Measurements from ENCODE around the gene NLRC5. TPM values are rescaled to one million over a fixed set of nuclear protein-coding genes. Genes with fewer than 3 reads are reported as not detected.

Gene NLRC5
- total RNA-seq, 1 donor: 246 TPM

DNA sequence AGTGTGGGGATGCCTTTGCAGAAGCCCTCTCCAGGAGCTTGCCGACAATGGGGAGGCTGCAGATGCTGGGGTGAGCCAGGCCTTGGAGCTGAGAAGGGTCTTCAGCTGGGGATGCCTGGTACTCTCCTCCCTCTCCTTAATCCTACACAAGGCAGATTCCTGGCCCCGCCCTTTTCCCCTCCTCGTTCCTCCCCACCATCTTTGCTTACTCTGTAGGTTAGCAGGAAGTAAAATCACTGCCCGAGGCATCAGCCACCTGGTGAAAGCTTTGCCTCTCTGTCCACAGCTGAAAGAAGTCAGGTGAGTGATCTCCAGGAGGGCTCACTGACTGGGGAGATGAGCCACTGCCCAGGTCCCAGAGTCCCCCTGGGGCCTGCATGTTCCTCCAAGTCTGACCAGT lies 38.7 kb downstream of the NLRC5 start:
- Histone ChIP-seq H3K4me3 (ENCODE audit: low read length) (no peak overlapping the region), H3K9me3 (ENCODE audit: low read depth, low read length) (no peaks in the 10 kb centered on the region), H3K4me1 (ENCODE audit: insufficient read depth, low read length) (peaks cover 83% of the 10 kb centered on the region), H3K27me3 (ENCODE audit: insufficient read depth, low read length) (no peaks in the 10 kb centered on the region)

DNA sequence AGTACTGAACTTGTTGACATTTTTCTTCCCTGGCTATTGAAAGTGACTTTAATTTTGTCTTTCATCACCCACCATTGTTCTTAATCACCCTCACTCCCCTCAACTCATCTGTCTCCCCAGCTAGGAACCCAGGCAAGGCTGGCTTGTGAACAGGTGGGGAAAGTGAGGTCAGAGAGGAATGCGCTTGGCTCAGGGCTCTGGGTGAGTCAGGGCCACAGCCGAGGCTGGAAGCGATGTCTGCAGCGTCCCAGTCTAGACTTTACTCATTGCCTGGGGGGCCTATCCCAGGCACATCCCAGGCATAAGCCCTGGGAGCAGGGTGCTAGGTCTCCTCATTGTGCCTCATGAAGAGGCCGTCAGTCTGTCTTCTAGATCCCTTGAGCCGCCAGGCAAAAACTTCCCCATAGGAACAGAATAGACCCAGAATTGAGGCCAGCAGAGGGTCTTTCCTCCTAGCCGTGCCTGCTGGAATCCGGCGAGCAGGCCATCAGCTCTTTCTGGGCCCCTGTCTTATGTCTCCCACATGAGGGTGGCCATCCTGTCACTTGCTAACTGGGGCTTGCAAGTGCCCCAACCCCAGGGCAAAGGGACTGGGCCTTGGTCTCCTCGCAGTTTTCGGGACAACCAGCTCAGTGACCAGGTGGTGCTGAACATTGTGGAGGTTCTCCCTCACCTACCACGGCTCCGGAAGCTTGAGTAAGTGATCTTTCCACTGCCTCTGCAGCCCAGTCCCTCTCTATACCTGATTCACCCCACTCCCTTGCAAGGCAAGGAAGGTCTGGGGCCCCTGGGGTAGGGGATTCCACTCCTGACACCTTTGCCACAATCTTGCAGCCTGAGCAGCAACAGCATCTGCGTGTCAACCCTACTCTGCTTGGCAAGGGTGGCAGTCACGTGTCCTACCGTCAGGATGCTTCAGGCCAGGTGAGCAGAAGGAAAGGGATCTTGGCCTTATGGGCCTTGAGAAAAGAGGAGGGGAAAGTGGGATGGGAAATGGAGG lies 40.1 kb downstream of the NLRC5 start:
- H3K4me1 ChIP-seq (ENCODE audit: insufficient read depth, low read length): peaks cover 80% of the 10 kb centered on the region
- no peaks in the 10 kb centered on the region for H3K27me3 ChIP-seq (ENCODE audit: insufficient read depth, low read length)
- H3K4me3 ChIP-seq (ENCODE audit: low read length): no peak overlapping the region

DNA sequence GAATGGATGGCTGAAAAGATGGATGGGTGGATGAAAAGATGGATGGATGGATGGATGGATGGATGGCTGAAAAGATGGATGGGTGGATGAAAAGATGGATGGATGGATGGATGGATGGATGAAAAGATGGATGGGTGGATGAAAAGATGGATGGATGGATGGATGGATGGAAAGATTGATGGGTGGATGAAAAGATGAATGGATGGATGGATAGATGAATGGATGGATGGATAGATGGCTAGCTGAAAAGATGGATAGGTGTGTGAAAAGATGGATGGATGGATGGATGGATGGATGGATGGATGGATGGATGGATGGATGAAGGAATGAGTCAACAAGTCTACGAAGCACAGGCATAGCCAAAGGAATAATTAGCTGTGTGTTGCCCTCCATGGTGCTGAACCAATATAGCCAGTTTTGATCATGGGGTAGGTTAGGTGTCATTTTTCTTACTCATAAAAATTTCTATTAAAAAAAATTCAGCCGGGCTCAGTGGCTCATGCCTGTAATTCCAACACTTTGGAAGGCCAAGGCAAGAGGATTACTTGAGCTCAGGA lies 41.1 kb downstream of the NLRC5 start:
- Histone ChIP-seq H3K27me3 (ENCODE audit: insufficient read depth, low read length) (no peaks in the 10 kb centered on the region), H3K4me1 (ENCODE audit: insufficient read depth, low read length) (peaks cover 80% of the 10 kb centered on the region), H3K4me3 (ENCODE audit: low read length) (no peak overlapping the region), H3K9me3 (ENCODE audit: low read depth, low read length) (no peaks in the 10 kb centered on the region)

More for the DNA sequence above, 40.1 kb downstream of the NLRC5 start:
- H3K9me3 ChIP-seq (ENCODE audit: low read depth, low read length): no peaks in the 10 kb centered on the region

DNA sequence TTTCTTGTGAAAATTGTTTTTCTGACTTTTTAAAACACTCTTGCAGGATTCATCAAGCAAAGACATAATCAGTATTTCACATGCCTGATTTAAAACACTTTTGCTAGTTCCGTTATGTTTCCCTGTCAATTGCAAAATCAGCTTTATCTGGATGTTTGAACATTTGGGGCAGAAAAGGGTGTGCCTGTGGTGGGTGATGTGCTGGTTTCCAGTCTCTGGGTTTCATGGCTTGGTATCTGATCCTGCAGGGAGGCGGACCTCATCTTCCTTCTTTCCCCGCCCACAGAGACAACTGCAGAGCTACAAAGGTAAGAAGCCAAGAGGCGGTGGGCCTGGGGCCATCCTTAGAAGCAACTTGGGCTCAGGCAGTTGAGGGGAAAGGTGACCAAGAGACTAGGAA lies 41.8 kb downstream of the NLRC5 start:
- Histone ChIP-seq H3K4me3 (ENCODE audit: low read length) (no peak overlapping the region), H3K27me3 (ENCODE audit: insufficient read depth, low read length) (no peaks in the 10 kb centered on the region), H3K9me3 (ENCODE audit: low read depth, low read length) (no peaks in the 10 kb centered on the region), H3K4me1 (ENCODE audit: insufficient read depth, low read length) (peaks cover 80% of the 10 kb centered on the region)

GRCh38 chr16:57032346-57032745 lies 43.0 kb downstream of the NLRC5 start:
- Histone ChIP-seq H3K27me3 (ENCODE audit: insufficient read depth, low read length) (no peaks in the 10 kb centered on the region), H3K9me3 (ENCODE audit: low read depth, low read length) (no peaks in the 10 kb centered on the region), H3K4me1 (ENCODE audit: insufficient read depth, low read length) (peaks cover 80% of the 10 kb centered on the region), H3K4me3 (ENCODE audit: low read length) (no peak overlapping the region)

- Histone ChIP-seq H3K4me1 (ENCODE audit: insufficient read depth, low read length) (peaks cover 80% of the 10 kb centered on the region), H3K9me3 (ENCODE audit: low read depth, low read length) (no peaks in the 10 kb centered on the region), H3K27me3 (ENCODE audit: insufficient read depth, low read length) (no peaks in the 10 kb centered on the region), H3K4me3 (ENCODE audit: low read length) (no peak overlapping the region)
These were observed 43.6 kb downstream of the NLRC5 start for GRCh38 chr16:57032931-57033330.

GRCh38 chr16:57036315-57036714 lies 47.0 kb downstream of the NLRC5 start:
- H3K27me3 ChIP-seq (ENCODE audit: insufficient read depth, low read length): no peaks in the 10 kb centered on the region

DNA sequence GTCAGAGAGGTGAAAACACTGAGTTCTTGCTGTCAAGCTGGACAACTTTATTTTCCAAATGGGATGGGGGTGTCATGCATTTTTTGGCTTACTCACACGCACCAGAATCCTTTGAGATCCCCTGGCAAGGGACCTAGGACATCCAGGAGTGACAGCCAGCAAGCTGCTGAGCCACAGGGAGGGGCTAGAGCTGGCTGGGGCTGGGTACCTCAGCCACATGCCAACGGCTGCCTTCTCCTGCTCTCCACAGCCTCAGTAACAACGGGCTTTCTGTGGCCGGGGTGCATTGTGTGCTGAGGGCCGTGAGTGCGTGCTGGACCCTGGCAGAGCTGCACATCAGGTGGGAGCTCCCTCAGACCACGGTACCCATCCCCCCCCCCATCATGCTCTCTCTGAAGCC lies 47.6 kb downstream of the NLRC5 start:
- Histone ChIP-seq H3K9me3 (ENCODE audit: low read depth, low read length) (no peaks in the 10 kb centered on the region), H3K4me1 (ENCODE audit: insufficient read depth, low read length) (peaks cover 91% of the 10 kb centered on the region), H3K27me3 (ENCODE audit: insufficient read depth, low read length) (no peaks in the 10 kb centered on the region), H3K4me3 (ENCODE audit: low read length) (no peak overlapping the region)

More at GRCh38 chr16:57036315-57036714, 47.0 kb downstream of the NLRC5 start:
- H3K9me3 ChIP-seq (ENCODE audit: low read depth, low read length): no peaks in the 10 kb centered on the region
- peaks cover 91% of the 10 kb centered on the region for H3K4me1 ChIP-seq (ENCODE audit: insufficient read depth, low read length)
- no peak overlapping the region for H3K4me3 ChIP-seq (ENCODE audit: low read length)

DNA sequence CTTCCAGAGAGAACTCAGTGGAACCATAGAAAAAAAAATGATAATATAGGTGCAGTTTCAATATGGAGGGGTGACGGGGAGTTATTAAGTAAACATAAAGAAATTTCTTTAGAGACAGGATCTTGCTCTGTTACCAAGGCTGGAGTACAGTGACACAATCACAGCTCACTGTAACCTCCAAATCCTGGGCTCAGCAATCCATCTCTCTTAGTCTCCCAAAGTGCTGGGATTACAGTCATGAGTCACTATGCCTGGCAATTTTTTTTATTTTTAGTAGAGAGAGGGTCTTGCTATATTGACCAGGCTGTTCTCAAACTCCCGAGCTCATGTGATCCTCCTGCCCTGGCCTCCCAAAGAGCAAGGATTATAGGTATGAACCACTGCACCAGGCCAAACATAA lies 48.8 kb downstream of the NLRC5 start:
- no peaks in the 10 kb centered on the region for H3K9me3 ChIP-seq (ENCODE audit: low read depth, low read length)
- H3K4me3 ChIP-seq (ENCODE audit: low read length): no peak overlapping the region
- peaks cover 98% of the 10 kb centered on the region for H3K4me1 ChIP-seq (ENCODE audit: insufficient read depth, low read length)
- H3K27me3 ChIP-seq (ENCODE audit: insufficient read depth, low read length): no peaks in the 10 kb centered on the region

DNA sequence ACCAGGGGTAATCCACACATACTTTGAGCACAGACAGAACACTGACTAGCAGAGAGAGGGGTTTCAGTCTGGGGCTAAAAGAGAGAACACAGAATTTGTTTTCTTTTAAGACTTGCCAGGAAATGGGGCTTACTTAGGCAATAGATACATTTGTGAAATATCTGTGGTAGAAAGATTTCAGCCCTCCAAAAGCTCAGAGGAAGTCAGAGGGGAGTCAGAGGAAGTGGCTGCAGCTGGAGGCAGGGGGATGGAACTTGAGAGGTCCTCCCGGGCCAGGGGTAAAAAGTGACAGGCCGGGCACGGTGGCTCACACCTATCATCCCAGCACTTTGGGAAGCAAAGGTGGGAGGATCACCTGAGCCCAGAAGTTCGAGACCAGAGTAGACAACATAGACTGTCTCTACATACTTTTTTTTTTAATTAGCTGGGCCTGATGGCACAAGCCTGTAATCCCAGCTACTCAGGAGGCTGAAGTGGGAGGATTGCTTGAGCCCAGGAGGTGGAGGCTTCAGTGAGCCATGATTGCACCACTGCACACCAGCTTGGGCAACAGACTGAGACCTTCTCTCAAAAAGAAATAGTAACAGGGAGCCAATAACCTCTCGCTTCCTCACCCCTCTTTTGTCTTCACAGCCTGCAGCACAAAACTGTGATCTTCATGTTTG lies 49.9 kb downstream of the NLRC5 start:
- H3K9me3 ChIP-seq (ENCODE audit: low read depth, low read length): no peaks in the 10 kb centered on the region
- H3K4me3 ChIP-seq (ENCODE audit: low read length): peak overlapping the region; percentile 18
- no peaks in the 10 kb centered on the region for H3K27me3 ChIP-seq (ENCODE audit: insufficient read depth, low read length)
- peaks cover 98% of the 10 kb centered on the region for H3K4me1 ChIP-seq (ENCODE audit: insufficient read depth, low read length)

DNA sequence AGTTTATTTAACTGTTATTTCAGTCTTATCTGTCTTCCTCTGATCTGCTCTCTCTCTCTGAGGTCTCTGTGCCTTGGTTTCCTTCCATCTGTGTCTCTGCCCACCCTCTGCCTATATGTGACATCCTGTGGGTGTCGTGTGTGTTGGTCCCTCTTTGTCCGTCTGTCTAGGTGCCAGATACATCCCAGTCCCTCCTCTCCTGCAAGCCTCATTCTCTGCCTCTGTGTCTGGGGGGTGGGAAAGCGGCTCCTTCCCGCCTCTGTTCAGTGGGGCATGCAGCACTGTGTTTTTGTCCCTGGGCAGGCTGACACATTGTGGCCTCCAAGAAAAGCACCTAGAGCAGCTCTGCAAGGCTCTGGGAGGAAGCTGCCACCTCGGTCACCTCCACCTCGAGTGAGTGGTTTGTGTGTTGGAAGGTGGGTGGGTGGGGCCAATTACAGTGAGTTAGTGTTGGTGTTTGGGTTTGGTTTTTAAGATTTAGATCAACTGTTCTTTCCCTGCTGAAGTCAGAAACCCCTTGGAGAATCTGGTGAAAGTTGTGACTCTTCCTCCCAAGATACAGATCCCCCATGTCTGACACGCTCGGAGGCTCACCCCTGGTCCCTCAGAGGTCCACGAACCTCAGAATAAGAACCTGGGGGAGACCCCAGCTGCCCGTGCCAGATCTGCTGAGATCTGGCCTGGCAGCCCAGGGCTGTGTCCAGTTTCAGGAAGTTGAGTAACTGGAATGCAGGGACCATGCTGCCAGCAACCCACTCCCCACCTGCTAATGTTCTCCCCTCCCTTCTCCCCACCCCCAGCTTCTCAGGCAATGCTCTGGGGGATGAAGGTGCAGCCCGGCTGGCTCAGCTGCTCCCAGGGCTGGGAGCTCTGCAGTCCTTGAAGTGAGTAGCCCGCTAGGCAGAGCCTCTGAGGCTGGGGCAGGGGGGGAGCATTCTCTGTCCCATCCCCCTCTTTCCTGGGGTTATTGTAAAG lies 52.1 kb downstream of the NLRC5 start:
- H3K4me3 ChIP-seq (ENCODE audit: low read length): peak overlapping the region; percentile 3

DNA sequence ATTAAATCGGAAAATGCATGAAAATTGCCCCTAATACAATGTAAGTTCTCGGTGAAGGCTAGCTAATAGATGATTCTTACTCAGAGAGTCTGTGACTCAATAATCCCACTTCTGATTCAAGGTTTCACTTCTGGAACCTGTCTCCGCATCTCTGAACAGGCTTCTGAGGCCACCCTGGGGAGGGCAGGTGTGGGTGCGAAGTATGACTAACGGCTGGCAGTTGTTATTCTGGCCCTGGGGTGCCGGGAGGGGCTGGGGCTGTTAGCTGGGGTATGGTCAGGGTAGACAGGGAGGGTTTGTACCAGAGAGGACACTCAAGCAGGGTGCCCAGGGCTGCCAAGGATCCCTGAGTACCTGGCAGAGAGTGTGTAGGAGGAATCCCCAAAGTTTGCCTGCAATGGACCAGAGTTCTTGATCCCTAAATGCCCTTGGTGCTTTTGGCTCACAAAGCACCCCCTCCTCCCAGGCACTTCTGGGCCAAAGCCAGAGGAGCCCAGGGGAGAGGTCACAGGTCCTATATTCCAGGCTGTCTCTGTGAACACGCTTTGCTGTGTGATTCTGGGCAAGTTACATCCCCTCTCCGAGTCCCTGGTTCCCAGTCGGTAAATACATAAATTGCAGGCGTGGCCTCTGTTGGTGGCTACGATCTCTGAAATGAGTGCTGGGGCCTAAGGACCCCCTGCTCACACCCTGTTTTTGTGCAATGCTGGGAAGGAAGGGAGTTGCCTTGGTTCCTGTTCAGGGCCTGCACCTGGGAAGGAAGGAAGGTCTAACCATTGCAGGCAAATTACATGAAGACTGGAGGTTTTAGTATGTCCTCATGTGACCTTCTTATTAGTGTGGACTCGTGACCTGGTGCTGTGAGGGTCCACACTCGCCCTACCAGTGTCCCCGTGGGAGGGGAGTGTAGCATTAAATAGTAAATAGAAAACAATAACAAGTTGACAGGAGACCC lies 53.1 kb downstream of the NLRC5 start:
- Histone ChIP-seq H3K4me1 (ENCODE audit: insufficient read depth, low read length) (peaks cover 83% of the 10 kb centered on the region), H3K9me3 (ENCODE audit: low read depth, low read length) (no peaks in the 10 kb centered on the region), H3K27me3 (ENCODE audit: insufficient read depth, low read length) (no peaks in the 10 kb centered on the region), H3K4me3 (ENCODE audit: low read length) (peak overlapping the region; percentile 3)

More for the DNA sequence above, 52.1 kb downstream of the NLRC5 start:
- Histone ChIP-seq H3K27me3 (ENCODE audit: insufficient read depth, low read length) (no peaks in the 10 kb centered on the region), H3K4me1 (ENCODE audit: insufficient read depth, low read length) (peaks cover 92% of the 10 kb centered on the region), H3K9me3 (ENCODE audit: low read depth, low read length) (no peaks in the 10 kb centered on the region)

DNA sequence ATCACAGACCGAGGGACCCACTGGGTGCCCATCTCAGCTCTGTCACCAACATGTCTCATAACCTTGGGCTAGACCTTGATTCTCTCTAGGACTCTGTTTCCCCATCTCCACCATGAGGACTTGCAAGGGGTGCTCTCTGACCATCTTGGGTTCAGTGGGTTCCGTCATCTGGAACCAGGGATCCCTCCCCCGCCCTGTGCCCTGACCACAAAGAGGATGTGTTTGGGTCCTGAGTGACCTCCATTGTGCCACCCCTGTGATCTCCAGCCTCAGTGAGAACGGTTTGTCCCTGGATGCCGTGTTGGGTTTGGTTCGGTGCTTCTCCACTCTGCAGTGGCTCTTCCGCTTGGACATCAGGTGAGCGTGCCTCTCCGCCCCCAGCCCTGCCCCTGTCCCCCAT lies 53.9 kb downstream of the NLRC5 start:
- peaks cover 75% of the 10 kb centered on the region for H3K4me1 ChIP-seq (ENCODE audit: insufficient read depth, low read length)
- no peak overlapping the region for H3K4me3 ChIP-seq (ENCODE audit: low read length)
- H3K9me3 ChIP-seq (ENCODE audit: low read depth, low read length): no peaks in the 10 kb centered on the region
- H3K27me3 ChIP-seq (ENCODE audit: insufficient read depth, low read length): no peaks in the 10 kb centered on the region
